H1 (cell line): Measurements from ENCODE around the gene JAG1. TPM values are rescaled to one million over a fixed set of nuclear protein-coding genes. Genes with fewer than 3 reads are reported as not detected.

Experiments used
- CTCF ChIA-PET: fragments of 300-600 bp; sonication (Branson Sonifier 250); formaldehyde crosslinking; loops from one replicate; lab custom pipeline; 2021; ENCODE audit not compliant: partially characterized antibody; lab: Charles Lee
- POLR2A ChIA-PET: fragments of 300-600 bp; sonication (Branson Sonifier 250); formaldehyde crosslinking; loops from one replicate; lab custom pipeline; 2021; ENCODE audit warnings: inconsistent platforms; ENCODE audit not compliant: partially characterized antibody; lab: Charles Lee
- DNase-seq, 2 experiments: peaks; one replicate each; pipeline versions ENCODE4 v3.0.0 to v3.0.0-alpha.2; 2010 to 2022; ENCODE audit warnings: low spot score in 2 of 2, low read depth in 1 of 2, mixed read lengths in 1 of 2
- FAIRE-seq: peaks from 2 replicates; lab custom pipeline; 2011; peaks lifted over from hg19 to GRCh38; lab: Jason Lieb, UNC
- H2AFZ ChIP-seq: 2 replicates; pipeline ENCODE4 v1.8.1; 2012; ENCODE audit warnings: low read length, inconsistent platforms
- H2AK5ac ChIP-seq: 2 replicates; pipeline ENCODE4 v1.6.1; 2013; ENCODE audit warnings: low read depth, low read length
- H2BK120ac ChIP-seq: replicated peaks from 2 replicates; pipeline ENCODE3; 2013; ENCODE audit warnings: low read depth, low read length, inconsistent platforms
- H2BK12ac ChIP-seq: 2 replicates; pipeline ENCODE4 v1.6.1; 2013; ENCODE audit warnings: low read depth, low read length
- H2BK15ac ChIP-seq: 2 replicates; pipeline ENCODE4 v1.6.1; 2013; ENCODE audit warnings: low read length
- H2BK20ac ChIP-seq: 2 replicates; pipeline ENCODE4 v1.6.1; 2013; ENCODE audit warnings: low read length
- H2BK5ac ChIP-seq: 2 replicates; pipeline ENCODE4 v1.6.1; 2013; ENCODE audit warnings: low read depth, low read length
- H3K14ac ChIP-seq: 2 replicates; pipeline ENCODE4 v1.6.1; 2013; ENCODE audit warnings: inconsistent platforms; ENCODE audit not compliant: insufficient read length
- H3K18ac ChIP-seq: 2 replicates; pipeline ENCODE4 v1.6.1; 2013; ENCODE audit warnings: low read length; ENCODE audit errors: extremely low read depth
- H3K23ac ChIP-seq: 2 replicates; pipeline ENCODE4 v1.6.1; 2013; ENCODE audit warnings: inconsistent platforms; ENCODE audit not compliant: insufficient read length
- H3K23me2 ChIP-seq: 2 replicates; pipeline ENCODE4 v1.6.1; 2013; ENCODE audit warnings: low read depth, low read length
- H3K27ac ChIP-seq: 2 replicates; pipeline ENCODE4 v1.6.1; 2011; ENCODE audit warnings: low read depth, low read length, inconsistent platforms
- H3K27me3 ChIP-seq, 4 experiments: replicated peaks in 1 of 4; 1 replicate in 1 of 4; 2 replicates in 3 of 4; pipeline versions ENCODE4 v1.6.1 to v1.8.1; 2011 to 2013; ENCODE audit warnings: low read length in 3 of 4, mild to moderate bottlenecking in 3 of 4, inconsistent platforms in 2 of 4, mixed read lengths in 2 of 4, moderate library complexity in 1 of 4; ENCODE audit not compliant: control insufficient read depth in 3 of 4, insufficient read depth in 3 of 4; ENCODE audit errors: extremely low read depth in 1 of 4
- H3K36me3 ChIP-seq, 4 experiments: 2 replicates each; pipeline versions ENCODE4 v1.6.1 to v1.8.1; 2011 to 2013; ENCODE audit warnings: mild to moderate bottlenecking in 4 of 4, low read length in 3 of 4, moderate library complexity in 2 of 4, control low read depth in 1 of 4, inconsistent platforms in 1 of 4; ENCODE audit not compliant: insufficient read depth in 4 of 4, control insufficient read depth in 2 of 4
- H3K4ac ChIP-seq: replicated peaks from 2 replicates; pipeline ENCODE3; 2013; ENCODE audit warnings: low read length, low read depth, mixed read lengths, inconsistent platforms; ENCODE audit not compliant: insufficient read length
- H3K4me1 ChIP-seq, 4 experiments: replicated peaks in 1 of 4; 1 replicate in 1 of 4; 2 replicates in 3 of 4; pipeline versions ENCODE4 v1.6.1 to v1.8.1; 2011 to 2013; ENCODE audit warnings: low read length in 3 of 4, inconsistent platforms in 2 of 4, mixed read lengths in 1 of 4; ENCODE audit not compliant: insufficient read depth in 4 of 4, control insufficient read depth in 3 of 4
- H3K4me2 ChIP-seq, 2 experiments: 2 replicates each; pipeline versions ENCODE4 v1.6.1 to v1.8.1; 2011 to 2013; ENCODE audit warnings: low read depth in 2 of 2, low read length in 2 of 2, control low read depth in 1 of 2, inconsistent platforms in 1 of 2, mild to moderate bottlenecking in 1 of 2; ENCODE audit not compliant: insufficient read depth in 1 of 2
- H3K4me3 ChIP-seq, 4 experiments: fragments of 200-600, 300-600 bp in 1 of 4; sonication (generic), shearing (Covaris generic), sonication (Bioruptor Twin) in 1 of 4; 2 replicates each; pipeline versions ENCODE4 v1.5.1 to v1.8.1; 2011 to 2016; ENCODE audit warnings: low read length in 4 of 4, low read depth in 3 of 4, control low read depth in 2 of 4, inconsistent platforms in 2 of 4, mild to moderate bottlenecking in 2 of 4, mixed read lengths in 1 of 4, moderate library complexity in 1 of 4; ENCODE audit not compliant: insufficient read depth in 2 of 4; ENCODE audit errors: extremely low read depth in 1 of 4
- H3K56ac ChIP-seq: replicated peaks from 2 replicates; pipeline ENCODE3; 2013; ENCODE audit warnings: low read depth, mild to moderate bottlenecking, mixed read lengths, low read length, inconsistent platforms; ENCODE audit not compliant: insufficient read length
- H3K79me1 ChIP-seq: 2 replicates; pipeline ENCODE4 v1.6.1; 2013; ENCODE audit warnings: low read depth, low read length, control low read depth
- H3K79me2 ChIP-seq, 2 experiments: 2 replicates each; pipeline versions ENCODE4 v1.6.1 to v1.8.1; 2012 to 2013; ENCODE audit warnings: low read length in 2 of 2, mild to moderate bottlenecking in 2 of 2, inconsistent platforms in 1 of 2; ENCODE audit not compliant: insufficient read depth in 2 of 2, control insufficient read depth in 1 of 2
- H3K9ac ChIP-seq, 4 experiments: replicated peaks in 1 of 4; 1 replicate in 1 of 4; 2 replicates in 3 of 4; pipeline versions ENCODE4 v1.6.1 to v1.8.1; 2011 to 2013; ENCODE audit warnings: low read depth in 3 of 4, low read length in 3 of 4, control low read depth in 2 of 4, mild to moderate bottlenecking in 2 of 4, moderate library complexity in 2 of 4, inconsistent platforms in 1 of 4; ENCODE audit errors: extremely low read depth in 1 of 4
- H3K9me3 ChIP-seq, 2 experiments: 2 replicates each; pipeline versions ENCODE4 v1.6.1 to v1.8.1; 2012 to 2013; ENCODE audit warnings: mild to moderate bottlenecking in 2 of 2, moderate library complexity in 2 of 2, control low read depth in 1 of 2, inconsistent platforms in 1 of 2, low read depth in 1 of 2, low read length in 1 of 2, mixed read lengths in 1 of 2; ENCODE audit not compliant: insufficient read depth in 2 of 2
- H4K20me1 ChIP-seq, 2 experiments: replicated peaks in 1 of 2; 2 replicates each; pipeline versions ENCODE3 to v1.8.1; 2011 to 2013; ENCODE audit warnings: inconsistent platforms in 2 of 2, low read length in 2 of 2, mild to moderate bottlenecking in 1 of 2; ENCODE audit not compliant: insufficient read depth in 2 of 2, control insufficient read depth in 1 of 2
- H4K5ac ChIP-seq: 2 replicates; pipeline ENCODE4 v1.6.1; 2013; ENCODE audit warnings: low read length, low read depth, mixed read lengths, inconsistent platforms; ENCODE audit not compliant: insufficient read length
- H4K8ac ChIP-seq: 2 replicates; pipeline ENCODE4 v1.8.0; 2013; ENCODE audit warnings: mild to moderate bottlenecking, moderate library complexity, low read length, inconsistent platforms; ENCODE audit not compliant: insufficient read depth; ENCODE audit errors: extremely low read depth
- H4K91ac ChIP-seq: replicated peaks from 2 replicates; pipeline ENCODE3; 2013; ENCODE audit warnings: low read length, mixed read lengths, inconsistent platforms; ENCODE audit not compliant: insufficient read length
- HDAC2 ChIP-seq, 2 experiments: fragments of 300-600 bp in 1 of 2; sonication (generic) in 1 of 2; IDR thresholded peaks; 2 replicates each; pipeline ENCODE4 v1.6.1; 2011 to 2012; ENCODE audit warnings: low read depth in 2 of 2, low read length in 2 of 2, mild to moderate bottlenecking in 2 of 2, moderate library complexity in 2 of 2, borderline replicate concordance in 1 of 2, inconsistent platforms in 1 of 2
- WGBS, 2 experiments: shearing (Covaris generic) in 1 of 2; methylation state at CpG; one replicate each; pipeline versions ENCODE4 v1.1.6 to v1.1.7; 2013 to 2015; ENCODE audit warnings: low lambda C conversion rate in 2 of 2, mixed read lengths in 2 of 2, inconsistent platforms in 1 of 2, low coverage in 1 of 2, missing lambda C conversion rate in 1 of 2; ENCODE audit not compliant: insufficient replicate concordance in 2 of 2, insufficient coverage in 1 of 2, insufficient read length in 1 of 2; ENCODE audit errors: extremely low coverage in 1 of 2, missing lambda C conversion rate in 1 of 2; 5-methylcytosine and 5-hydroxymethylcytosine counted together
- polyA plus RNA-seq, 7 experiments: library from polyadenylated mRNA; depleted of rRNA in 3 of 7; stranded (reverse) in 5 of 7; unstranded in 2 of 7; fragments of >200 nt in 5 of 7; fragments of 200-250 nt in 2 of 7; gene quantifications; 1 replicate in 5 of 7; 2 replicates in 1 of 7; 4 replicates in 1 of 7; pipeline versions ENCODE4 v1.2.1 to v1.2.3, GENCODE V29; 2011 to 2013; ENCODE audit warnings: missing spikeins in 2 of 7, mixed read lengths in 2 of 7
- total RNA-seq: library from RNA; stranded (reverse); fragmentation: NEBNext Ultra II Directional; extraction: Animal tissue kit (Norgen Biotek cat#: 25700); gene quantifications from 2 replicates; pipeline ENCODE4 v1.2.1, GENCODE V29; 2021
- TF ChIP-seq, protein P1 (sequence below): IDR thresholded peaks from 2 replicates; pipeline ENCODE4 v1.6.1; 2012; ENCODE audit warnings: inconsistent platforms

Gene JAG1
- total and polyA plus RNA-seq, 2 of the 8 experiments (the other 6 are each of a cell fraction or from before 2014, with no cell fraction given) = 13.5 to 27.3 TPM

DNA sequence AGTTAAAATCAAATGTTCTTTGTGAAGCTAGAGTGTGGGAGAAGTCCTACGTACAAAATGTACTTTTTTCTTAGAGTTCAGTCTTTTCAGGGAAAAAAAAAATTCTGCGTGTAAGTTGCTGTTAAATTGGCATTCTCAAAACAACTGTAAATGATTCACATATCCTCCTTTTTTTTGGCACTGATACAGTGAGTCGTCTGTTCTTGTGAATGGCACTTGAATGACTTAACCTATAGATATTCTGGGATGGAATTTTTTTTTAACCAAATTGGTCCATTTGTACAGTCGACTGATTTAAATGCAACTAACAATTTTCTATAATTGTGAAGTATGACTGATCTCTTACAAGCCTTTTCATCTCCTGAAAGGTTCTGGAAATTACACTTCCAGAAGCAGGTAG, 5.5 kb upstream of the JAG1 start:
- Histone ChIP-seq H3K4me1 (peaks cover 0 to 3% (median 2%) of the 10 kb centered on the region in 4 experiments; a peak in 4 of 7 replicates), H3K27ac (no peak overlapping the region), H4K20me1 (no peaks in the 10 kb centered on the region), H3K9ac (no peak overlapping the region), H3K14ac (no peak overlapping the region), H2BK12ac (no peak overlapping the region), H3K36me3 (no peaks in the 10 kb centered on the region), H3K79me2 (no peaks in the 10 kb centered on the region), H3K4ac (no peak overlapping the region), H4K91ac (no peak overlapping the region), H3K23me2 (peaks cover 6% of the 10 kb centered on the region), H3K18ac (no peak overlapping the region), H3K27me3 (no peaks in the 10 kb centered on the region), H2BK20ac (no peak overlapping the region), H2BK15ac (no peak overlapping the region), H3K4me3 (no peak overlapping the region), H3K9me3 (no peaks in the 10 kb centered on the region), H2BK5ac (no peak overlapping the region), H3K23ac (no peak overlapping the region), H3K4me2 (no peak overlapping the region), H3K79me1 (no peaks in the 10 kb centered on the region), H2AFZ (no peak overlapping the region), H2AK5ac (no peak overlapping the region), H3K56ac (no peak overlapping the region), H2BK120ac (no peak overlapping the region), H4K8ac (no peak overlapping the region), H4K5ac (no peak overlapping the region)
- ChIA-PET POLR2A (interaction anchor here (0.6 kb wide), 1 partner anchor 8 kb away, joined by 3 read pairs; no protein-coding TSS in a partner anchor), CTCF (interaction anchor here (0.6 to 2.0 kb wide), 3 partner anchors 8 to 71 kb away, joined by 3 to 4 read pairs (median 3); no protein-coding TSS in a partner anchor)
- TF ChIP-seq HDAC2 (IDR thresholded peaks at IDR 0.05; ENCODE audit: borderline replicate concordance in 1 of 2, low read depth in 2 of 2, low read length in 2 of 2) = no peak
- TF ChIP-seq, protein P1, sequence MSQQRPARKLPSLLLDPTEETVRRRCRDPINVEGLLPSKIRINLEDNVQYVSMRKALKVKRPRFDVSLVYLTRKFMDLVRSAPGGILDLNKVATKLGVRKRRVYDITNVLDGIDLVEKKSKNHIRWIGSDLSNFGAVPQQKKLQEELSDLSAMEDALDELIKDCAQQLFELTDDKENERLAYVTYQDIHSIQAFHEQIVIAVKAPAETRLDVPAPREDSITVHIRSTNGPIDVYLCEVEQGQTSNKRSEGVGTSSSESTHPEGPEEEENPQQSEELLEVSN = no peak
- 92% methylated on average over 4 of the region's 4 CpGs; no CpG with 5 or more reads in 1 of the 2 experiments for WGBS, 2 experiments
- no peak for DNase-seq
- no peak for FAIRE-seq
